HepG2 (cell line): Measurements from ENCODE around the gene EDA2R.

Experiments
- SETDB1 ChIP-seq: sonication (generic); formaldehyde crosslinking; IDR thresholded peaks from 2 replicates; pipeline ENCODE4 v1.5.1; 2020; ENCODE audit warnings: missing genetic modification reagents, mild to moderate bottlenecking, borderline replicate concordance
- SNRNP70 ChIP-seq: fragments of 200-400 bp; formaldehyde crosslinking; IDR thresholded peaks from 2 replicates; pipeline ENCODE4 v1.6.1; 2017; ENCODE audit warnings: mild to moderate bottlenecking, low read depth, low read length, moderate library complexity
- SRF ChIP-seq: IDR thresholded peaks from 2 replicates; pipeline ENCODE4 v1.6.1; 2011; ENCODE audit warnings: mild to moderate bottlenecking, low read depth, low read length, moderate library complexity
- STAG1 ChIP-seq: sonication (generic); formaldehyde crosslinking; IDR thresholded peaks from 2 replicates; pipeline ENCODE4 v1.4.0; 2020; ENCODE audit warnings: missing genetic modification reagents
- TRIM24 ChIP-seq: sonication (generic); formaldehyde crosslinking; IDR thresholded peaks from 2 replicates; pipeline ENCODE4 v1.8.0; 2022; ENCODE audit warnings: mild to moderate bottlenecking, missing genetic modification reagents
- ZBTB4 ChIP-seq: sonication (generic); formaldehyde crosslinking; IDR thresholded peaks from 2 replicates; pipeline ENCODE4 v1.4.0; 2020; ENCODE audit warnings: missing genetic modification reagents, mild to moderate bottlenecking, borderline replicate concordance
- ZNF263 ChIP-seq: sonication (generic); formaldehyde crosslinking; IDR thresholded peaks from 2 replicates; pipeline ENCODE4 v1.4.0; 2020; ENCODE audit warnings: missing genetic modification reagents

- TF ChIP-seq STAG1 (no peak), SNRNP70 (no peak), SETDB1 (CRISPR knock-in tag) (no peak), SRF (no peak), ZNF263 (CRISPR knock-in tag) (no peak), ZBTB4 (CRISPR knock-in tag) (no peak), TRIM24 (CRISPR knock-in tag) (no peak)
Measured at GRCh38 chrX:66675541-66675940, 36.7 kb upstream of the EDA2R start.
